Lower lobe of right lung (tissue), 2 donors: ENCODE data around the gene MALT1. TPM values are rescaled to one million over a fixed set of nuclear protein-coding genes. Genes with fewer than 3 reads are reported as not detected.

ENCODE experiments used
- ATAC-seq, 2 donors: fragments of 200-7000 bp; cut with Tn5 transposase; one replicate each; pipeline ENCODE4 v1.9.1; 2020 to 2022; ENCODE audit warnings: mild to moderate bottlenecking in 2 of 2, moderate library complexity in 2 of 2
- DNase-seq: peaks from one replicate; pipeline ENCODE4 v3.0.0-alpha.2; 2020
- H3K27ac ChIP-seq: fragments of 200-600 bp; one replicate; pipeline ENCODE4 v1.8.0; 2022
- H3K27me3 ChIP-seq: fragments of 200-600 bp; one replicate; pipeline ENCODE4 v1.8.0; 2022; ENCODE audit warnings: low read depth
- H3K36me3 ChIP-seq: fragments of 200-600 bp; one replicate; pipeline ENCODE4 v1.8.0; 2022; ENCODE audit warnings: mild to moderate bottlenecking
- H3K4me1 ChIP-seq: fragments of 200-600 bp; one replicate; pipeline ENCODE4 v1.8.0; 2022
- H3K4me3 ChIP-seq: fragments of 200-600 bp; one replicate; pipeline ENCODE4 v1.8.0; 2022; ENCODE audit warnings: mild to moderate bottlenecking
- H3K9me3 ChIP-seq: fragments of 200-600 bp; one replicate; pipeline ENCODE4 v1.8.0; 2022
- CTCF ChIP-seq: fragments of 200-600 bp; IDR thresholded peaks from one replicate; pipeline ENCODE4 v1.8.0; 2022; ENCODE audit warnings: antibody characterized with exemption, mild to moderate bottlenecking
- intact Hi-C: fragments of 100-400 bp; cut with DNase I; formaldehyde crosslinking; loops from one replicate; pipeline ENCODE4 v1.11.0; 2022
- total RNA-seq: library from RNA; stranded (reverse); fragmentation: NEBNext Ultra II Directional; extraction: Animal tissue kit (Norgen Biotek cat#: 25700); gene quantifications from one replicate; pipeline ENCODE4 v1.2.1, GENCODE V29; 2021
- donor health status: DM: no; HTN: yes; CAD: no; lungs with severe emphysema.

Gene MALT1
- total RNA-seq, 1 donor from 2014 or later, result 23.1 TPM

- DNase-seq (no peak), ATAC-seq (no peak)
- Histone ChIP-seq H3K27me3 (no peaks in the 10 kb centered on the region), H3K27ac (no peak overlapping the region), H3K36me3 (peaks cover 59% of the 10 kb centered on the region), H3K9me3 (no peaks in the 10 kb centered on the region), H3K4me3 (no peak overlapping the region), H3K4me1 (no peaks in the 10 kb centered on the region)
- TF ChIP-seq CTCF, result no peak
- intact Hi-C loops, result no loop called here
Measured at GRCh38 chr18:58700209-58700608, 28.9 kb downstream of the MALT1 start.

DNA sequence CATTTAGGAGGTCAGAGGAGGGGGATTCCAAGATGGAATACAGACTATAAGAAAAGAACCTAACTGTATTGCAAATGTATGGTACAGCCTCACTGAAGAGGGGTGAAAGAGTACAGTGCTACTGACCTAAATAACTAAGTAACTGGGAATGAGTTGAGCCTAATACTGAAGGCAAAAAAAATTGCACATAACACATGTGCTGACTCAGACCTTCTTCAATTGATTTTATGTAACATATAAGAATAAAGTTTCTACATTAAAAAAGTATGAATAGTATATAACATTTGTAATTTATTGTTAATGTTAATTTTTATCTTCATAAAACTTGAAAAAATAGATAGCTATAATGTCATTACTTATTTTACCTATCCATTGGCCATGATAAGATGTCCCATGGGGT lies 41.7 kb downstream of the MALT1 start:
- no peak for TF ChIP-seq CTCF
- Histone ChIP-seq H3K4me3 (no peak overlapping the region), H3K27ac (no peak overlapping the region), H3K4me1 (peaks cover 13% of the 10 kb centered on the region), H3K27me3 (no peaks in the 10 kb centered on the region), H3K36me3 (peaks cover 19% of the 10 kb centered on the region), H3K9me3 (no peaks in the 10 kb centered on the region)
- ATAC-seq (no peak), DNase-seq (no peak)
- intact Hi-C loops, result no loop called here

GRCh38 chr18:58714259-58714658 lies 43.0 kb downstream of the MALT1 start:
- intact Hi-C loops, result no loop called here
- peaks cover 15% of the 10 kb centered on the region for H3K36me3 ChIP-seq
- ATAC-seq (no peak), DNase-seq (no peak)
- no peak for TF ChIP-seq CTCF
- peaks cover 13% of the 10 kb centered on the region for H3K4me1 ChIP-seq
- no peak overlapping the region for H3K27ac ChIP-seq
- H3K9me3 ChIP-seq, result no peaks in the 10 kb centered on the region
- H3K27me3 ChIP-seq, result no peaks in the 10 kb centered on the region
- no peak overlapping the region for H3K4me3 ChIP-seq

DNA sequence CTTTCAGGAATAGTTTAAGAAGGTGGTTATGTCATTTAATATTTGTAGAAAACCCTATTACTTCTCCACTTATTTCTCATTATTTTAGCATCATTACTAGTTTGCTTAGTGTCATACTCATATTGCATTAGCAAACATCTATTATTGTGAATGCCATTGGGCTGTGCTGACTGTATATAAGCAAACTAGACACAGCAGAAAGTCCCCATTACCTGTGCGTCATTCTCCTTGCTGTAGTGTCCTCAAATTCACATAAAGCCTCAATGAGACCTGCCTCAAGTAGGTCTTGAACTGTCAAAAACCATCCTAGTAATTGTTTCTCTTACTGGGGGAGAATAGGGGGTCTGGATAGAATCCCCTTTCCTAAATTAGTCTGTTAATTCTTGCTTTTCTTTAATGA lies 43.6 kb downstream of the MALT1 start:
- Histone ChIP-seq H3K4me1 (peaks cover 13% of the 10 kb centered on the region), H3K36me3 (peaks cover 10% of the 10 kb centered on the region), H3K4me3 (no peak overlapping the region), H3K27me3 (no peaks in the 10 kb centered on the region), H3K9me3 (no peaks in the 10 kb centered on the region), H3K27ac (no peak overlapping the region)
- DNase-seq (no peak), ATAC-seq (no peak)
- intact Hi-C loops, result no loop called here
- TF ChIP-seq CTCF, result no peak

DNA sequence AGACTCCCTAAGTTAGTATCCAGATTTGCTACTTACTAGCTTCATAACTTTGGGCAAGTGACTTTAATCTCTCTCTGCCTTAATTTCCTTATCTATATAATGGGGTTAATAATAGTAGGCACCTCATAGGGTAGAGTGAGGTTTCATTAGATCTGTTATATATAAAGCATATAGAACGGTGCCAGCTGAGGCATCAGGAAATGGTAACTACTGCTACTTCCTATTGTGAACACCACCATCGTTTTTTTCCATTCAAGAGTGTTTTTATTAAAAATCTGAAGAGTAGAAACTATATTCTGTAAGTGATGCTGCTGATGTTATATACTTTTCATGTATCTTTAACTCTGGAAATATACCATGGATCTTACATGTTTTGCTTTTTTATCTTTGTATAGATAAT lies 44.3 kb downstream of the MALT1 start:
- H3K27ac ChIP-seq, result no peak overlapping the region
- no peak overlapping the region for H3K4me3 ChIP-seq
- peaks cover 5% of the 10 kb centered on the region for H3K36me3 ChIP-seq
- H3K4me1 ChIP-seq, result peaks cover 13% of the 10 kb centered on the region
- no peaks in the 10 kb centered on the region for H3K27me3 ChIP-seq
- no peak for TF ChIP-seq CTCF
- no peaks in the 10 kb centered on the region for H3K9me3 ChIP-seq
- DNase-seq (no peak), ATAC-seq (no peak)
- intact Hi-C loops, result no loop called here
